Measurements from ENCODE around the gene TXNL4B. TPM values are rescaled to one million over a fixed set of nuclear protein-coding genes. Genes with fewer than 3 reads are reported as not detected.

TXNL4B gene
- total and polyA plus RNA-seq, 4 donors = 5.0 to 11.6 (median 7.5) TPM

GRCh38 chr16:72137380-72138063, 44.1 kb upstream of the TXNL4B start (continued):
- TF ChIP-seq REST (IDR thresholded peaks at IDR 0.05) = no peak
- no peak for TF ChIP-seq EGR1 (IDR thresholded peaks at IDR 0.05; ENCODE audit: low read depth in 2 of 2)

- Histone ChIP-seq H3K36me3 (ENCODE audit: control insufficient read depth in 4 of 4, insufficient read depth in 3 of 4, low read depth in 1 of 4, low read length in 3 of 4) (no peaks in the 10 kb centered on the region), H3K4me1 (ENCODE audit: control insufficient read depth in 4 of 4, insufficient read depth in 4 of 4, low read length in 3 of 4) (peaks cover 4 to 10% (median 8%) of the 10 kb centered on the region in 4 donors), H3K27ac (ENCODE audit: low read depth in 1 of 2, low read length in 2 of 2) (no peak overlapping the region), H3K9ac (ENCODE audit: low read depth in 1 of 2, low read length in 2 of 2) (no peak overlapping the region), H3K27me3 (ENCODE audit: control insufficient read depth in 4 of 4, insufficient read depth in 4 of 4, low read length in 3 of 4) (no peaks in the 10 kb centered on the region), H3K9me3 (ENCODE audit: control insufficient read depth in 4 of 4, low read length in 3 of 4) (no peaks in the 10 kb centered on the region), H3K4me3 (ENCODE audit: low read depth in 1 of 3, low read length in 3 of 3) (no peak overlapping the region)
- TF ChIP-seq GABPA (IDR thresholded peaks at IDR 0.05 in 1 of 2, conservative IDR thresholded peaks at IDR 0.05 in 1 of 2) (no peak), TAF1 (conservative IDR thresholded peaks at IDR 0.05) (no peak), ATF3 (IDR thresholded peaks at IDR 0.05) (no peak), MAX (IDR thresholded peaks at IDR 0.05) (no peak), RAD21 (IDR thresholded peaks at IDR 0.05) (no peak), FOXA2 (IDR thresholded peaks at IDR 0.05) (no peak), REST (IDR thresholded peaks at IDR 0.05) (no peak), HNF4A (conservative IDR thresholded peaks at IDR 0.05) (no peak), FOXA1 (IDR thresholded peaks at IDR 0.05) (no peak), CTCF (IDR thresholded peaks at IDR 0.05; ENCODE audit: low read depth, low read length, missing input control) (no peak)
- 96% methylated on average over 2 of the region's 2 CpGs for WGBS
- DNase-seq (ENCODE audit: low spot score) = no peak
Measured at GRCh38 chr16:72134507-72134906, 41.1 kb upstream of the TXNL4B start.
